Loucy (cell line): ENCODE results near the gene MBP.

Experiments
- EZH2phosphoT487 ChIP-seq: fragments of 200-600 bp; IDR thresholded peaks from 2 replicates; pipeline ENCODE4 v1.6.1; 2018; ENCODE audit warnings: antibody characterized with exemption, mild to moderate bottlenecking, moderate library complexity, borderline replicate concordance
- TF ChIP-seq, protein P1 (sequence below): fragments of 200-600 bp; sonication (generic); conservative IDR thresholded peaks from 2 replicates; pipeline ENCODE4 v1.5.1; 2014; ENCODE audit warnings: mild to moderate bottlenecking, antibody characterized with exemption, low read length

DNA sequence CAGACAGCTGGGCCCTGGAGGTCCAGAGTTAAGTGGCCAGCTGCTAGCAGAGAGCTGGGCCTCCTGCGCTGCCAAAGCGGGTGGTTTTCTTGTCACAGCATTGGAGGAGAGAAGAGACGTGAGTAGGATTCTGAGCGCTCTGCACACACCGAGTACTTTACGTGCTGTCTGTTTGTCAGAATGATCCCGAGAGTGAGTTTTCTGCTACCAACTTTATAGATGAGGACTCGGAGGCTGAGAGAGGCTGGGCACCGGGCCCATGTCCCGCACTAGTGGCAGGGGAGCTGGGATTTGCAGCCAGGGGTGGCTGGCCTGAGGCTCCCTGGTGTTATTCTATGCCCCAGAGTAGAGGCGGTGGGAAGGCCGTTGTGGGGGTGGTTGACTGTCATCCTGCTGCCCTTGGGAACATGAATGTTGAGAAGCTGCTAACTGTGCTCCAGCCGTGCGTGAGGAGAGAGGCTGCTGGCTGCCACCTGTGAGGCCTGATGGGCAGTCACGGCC is 36.3 kb upstream of the MBP start:
- TF ChIP-seq, protein P1, sequence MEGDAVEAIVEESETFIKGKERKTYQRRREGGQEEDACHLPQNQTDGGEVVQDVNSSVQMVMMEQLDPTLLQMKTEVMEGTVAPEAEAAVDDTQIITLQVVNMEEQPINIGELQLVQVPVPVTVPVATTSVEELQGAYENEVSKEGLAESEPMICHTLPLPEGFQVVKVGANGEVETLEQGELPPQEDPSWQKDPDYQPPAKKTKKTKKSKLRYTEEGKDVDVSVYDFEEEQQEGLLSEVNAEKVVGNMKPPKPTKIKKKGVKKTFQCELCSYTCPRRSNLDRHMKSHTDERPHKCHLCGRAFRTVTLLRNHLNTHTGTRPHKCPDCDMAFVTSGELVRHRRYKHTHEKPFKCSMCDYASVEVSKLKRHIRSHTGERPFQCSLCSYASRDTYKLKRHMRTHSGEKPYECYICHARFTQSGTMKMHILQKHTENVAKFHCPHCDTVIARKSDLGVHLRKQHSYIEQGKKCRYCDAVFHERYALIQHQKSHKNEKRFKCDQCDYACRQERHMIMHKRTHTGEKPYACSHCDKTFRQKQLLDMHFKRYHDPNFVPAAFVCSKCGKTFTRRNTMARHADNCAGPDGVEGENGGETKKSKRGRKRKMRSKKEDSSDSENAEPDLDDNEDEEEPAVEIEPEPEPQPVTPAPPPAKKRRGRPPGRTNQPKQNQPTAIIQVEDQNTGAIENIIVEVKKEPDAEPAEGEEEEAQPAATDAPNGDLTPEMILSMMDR, result no peak
- no peak for TF ChIP-seq EZH2phosphoT487
